GM19452 (cell line): ENCODE results near the gene MTOR.

ENCODE experiments used
- ATAC-seq: cut with Tn5 transposase; IDR thresholded peaks from one replicate; pipeline ENCODE4 v1.9.1; 2021; ENCODE audit not compliant: unreplicated experiment

MTOR gene

GRCh38 chr1:11153184-11153583 is 109.2 kb downstream of the MTOR start:
- ATAC-seq: no peak

GRCh38 chr1:11152755-11153154 is 109.6 kb downstream of the MTOR start:
- ATAC-seq: no peak

DNA sequence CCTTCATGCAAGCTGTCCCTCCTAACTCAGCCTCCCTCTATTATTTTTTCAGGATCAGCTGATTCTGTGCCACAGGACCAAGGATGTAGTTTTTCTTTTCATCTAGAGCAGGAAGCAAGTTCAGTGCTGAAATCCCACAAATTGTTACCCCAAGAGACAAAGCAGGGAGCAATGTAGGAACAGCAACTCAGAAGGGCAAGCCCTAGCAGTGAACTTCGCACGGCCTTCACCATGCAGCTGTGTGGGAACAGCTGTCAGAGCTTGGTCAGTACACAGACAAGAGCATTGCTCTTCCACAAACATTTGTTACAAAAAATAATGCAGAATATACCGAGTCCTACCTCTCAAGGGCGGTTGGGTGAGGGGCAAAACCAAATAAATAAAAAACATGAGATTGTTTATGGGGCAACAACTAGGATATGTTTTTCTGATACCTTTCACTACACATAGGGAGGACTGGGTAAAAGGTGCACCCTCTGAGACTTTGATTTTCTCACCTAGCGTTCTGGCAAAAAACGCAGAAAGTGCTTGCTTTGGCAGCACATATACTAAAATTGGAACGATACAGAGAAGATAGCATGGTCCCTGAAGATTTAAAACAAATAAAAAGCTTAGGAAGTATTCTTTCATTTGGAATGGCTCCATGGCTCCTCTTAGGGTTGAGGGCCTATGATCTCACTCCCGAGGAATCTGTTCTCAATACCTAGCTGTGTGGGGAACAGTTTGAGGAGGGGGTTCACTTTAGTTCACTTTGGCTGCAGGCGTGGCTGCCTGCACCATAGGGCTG is 110.3 kb downstream of the MTOR start:
- ATAC-seq: no peak

GRCh38 chr1:11151114-11151513 is 111.2 kb downstream of the MTOR start:
- ATAC-seq: no peak

- no peak for ATAC-seq
These were observed 112.0 kb downstream of the MTOR start for GRCh38 chr1:11150326-11150725.

DNA sequence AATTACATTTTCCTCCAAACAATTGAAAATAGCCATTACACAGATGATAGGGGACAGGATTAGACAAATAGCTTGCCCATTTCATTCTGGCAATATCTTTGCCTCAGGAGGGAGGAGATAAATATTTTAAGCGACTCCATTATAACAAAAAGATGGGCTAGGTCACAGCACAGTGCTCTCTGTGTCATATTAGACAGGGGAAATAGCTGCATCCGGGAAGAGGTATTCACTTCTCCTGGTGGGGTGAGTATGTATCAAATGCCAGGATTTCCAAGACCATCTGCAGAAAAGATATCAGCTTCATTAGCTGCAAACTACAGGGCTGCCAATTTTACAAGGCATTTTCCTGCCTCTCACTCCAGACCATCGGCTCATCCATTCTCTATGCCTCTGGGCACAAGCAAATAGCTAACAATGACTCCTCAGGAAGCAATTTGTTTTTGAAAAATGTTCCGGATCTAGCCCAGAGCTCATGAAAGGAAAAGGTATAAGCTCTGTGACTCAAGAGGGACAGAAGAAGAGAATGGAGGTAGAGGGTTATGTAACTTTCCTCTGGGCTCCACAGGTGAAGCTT is 115.1 kb downstream of the MTOR start:
- no peak for ATAC-seq

DNA sequence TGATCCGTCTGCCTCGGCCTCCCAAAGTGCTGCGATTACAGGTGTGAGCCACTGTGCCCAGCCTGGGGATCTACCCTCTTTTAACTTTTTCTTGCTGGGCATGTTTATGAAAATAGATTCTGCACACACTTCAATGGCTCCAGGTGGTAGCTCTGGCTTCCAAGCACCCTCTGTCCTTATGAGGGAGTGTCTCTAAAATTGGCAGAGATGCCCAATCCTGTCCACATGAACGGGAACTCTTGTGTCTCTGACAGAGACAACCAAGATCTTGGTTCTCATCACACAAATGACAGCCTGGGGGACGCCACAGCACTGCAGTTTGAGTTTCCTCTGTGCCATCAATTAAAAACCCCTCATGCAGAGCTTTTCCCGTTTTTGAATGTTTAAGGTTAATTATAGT is 116.6 kb downstream of the MTOR start:
- no peak for ATAC-seq

- ATAC-seq: no peak
These were observed 117.6 kb downstream of the MTOR start for GRCh38 chr1:11144570-11145256.

DNA sequence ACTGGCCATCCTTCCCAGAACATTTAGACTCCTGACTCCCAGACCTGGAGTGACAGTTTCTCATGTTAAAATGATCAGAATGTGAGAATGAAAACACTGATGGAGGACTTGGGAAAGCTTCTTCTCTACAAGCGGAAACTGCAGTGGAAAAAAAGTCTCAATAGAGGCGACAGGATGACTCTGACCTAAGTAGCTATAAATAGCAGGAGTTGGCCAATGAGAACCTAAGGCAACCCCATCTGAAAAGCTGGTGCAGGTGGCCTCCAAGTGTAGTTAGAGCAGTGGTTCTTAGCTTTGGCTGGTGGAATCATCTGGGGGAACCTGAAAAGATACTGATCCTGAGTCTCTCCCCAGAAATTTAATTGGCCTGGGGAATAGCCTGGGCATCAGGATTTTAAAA is 118.4 kb downstream of the MTOR start:
- no peak for ATAC-seq

GRCh38 chr1:11143401-11143800 is 119.0 kb downstream of the MTOR start:
- ATAC-seq: no peak

DNA sequence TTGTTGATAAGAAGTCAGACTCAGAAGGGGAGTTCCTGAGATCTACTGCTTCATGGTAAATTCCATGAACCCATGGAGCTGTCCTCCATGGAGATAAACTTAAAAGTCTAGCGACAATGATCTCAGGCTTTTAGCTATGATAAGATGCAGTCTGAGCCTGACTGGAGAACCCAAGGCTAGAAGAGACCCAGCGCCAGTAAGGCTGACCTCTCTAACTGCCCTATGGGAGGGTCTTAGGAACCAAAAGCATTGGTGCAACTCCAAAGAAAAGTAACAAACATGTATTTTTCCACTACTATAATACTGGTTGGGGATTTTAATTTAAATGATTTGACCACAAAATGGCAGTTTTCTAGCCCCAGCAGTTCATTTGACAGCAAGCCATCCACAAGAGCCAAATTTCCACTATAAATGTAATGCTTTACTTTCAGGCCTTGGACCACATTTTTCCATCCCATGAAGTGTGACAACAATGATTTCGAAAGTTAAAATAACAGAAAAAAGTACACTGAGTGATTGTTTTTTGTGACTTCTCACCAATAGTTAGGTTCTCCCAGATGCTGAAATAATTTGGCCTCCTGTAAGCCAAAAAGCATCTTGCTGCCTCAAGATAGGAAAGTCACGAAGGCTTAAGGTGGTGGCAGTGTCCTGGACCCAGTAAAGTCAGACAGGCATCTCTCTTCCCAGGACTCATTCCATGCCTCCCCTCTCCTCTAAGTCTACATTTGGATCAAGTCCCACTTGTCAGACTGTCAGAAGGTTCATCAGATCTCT is 119.5 kb downstream of the MTOR start:
- no peak for ATAC-seq

GRCh38 chr1:11138952-11139351 is 123.4 kb downstream of the MTOR start:
- ATAC-seq: no peak

DNA sequence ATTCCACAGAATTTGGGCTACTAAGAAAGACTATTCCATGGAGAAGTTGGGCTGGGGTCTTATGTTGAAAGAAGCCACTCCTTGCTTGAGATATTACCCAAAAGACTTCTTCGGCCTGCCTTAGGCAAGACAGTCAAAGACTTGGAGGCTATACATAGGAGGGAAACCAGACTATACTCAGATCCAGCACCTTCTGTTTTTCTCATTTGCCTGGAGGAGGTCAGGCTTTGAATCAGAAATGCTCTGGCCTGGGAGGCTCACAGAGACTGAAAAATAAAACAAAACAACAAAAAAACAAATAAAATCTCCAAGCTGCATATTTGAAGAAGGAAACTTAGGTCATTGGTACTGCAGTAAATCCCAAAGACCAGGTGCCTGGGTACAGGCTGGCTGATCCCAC is 124.3 kb downstream of the MTOR start:
- no peak for ATAC-seq

GRCh38 chr1:11134898-11135266 is 127.5 kb downstream of the MTOR start:
- ATAC-seq: no peak

DNA sequence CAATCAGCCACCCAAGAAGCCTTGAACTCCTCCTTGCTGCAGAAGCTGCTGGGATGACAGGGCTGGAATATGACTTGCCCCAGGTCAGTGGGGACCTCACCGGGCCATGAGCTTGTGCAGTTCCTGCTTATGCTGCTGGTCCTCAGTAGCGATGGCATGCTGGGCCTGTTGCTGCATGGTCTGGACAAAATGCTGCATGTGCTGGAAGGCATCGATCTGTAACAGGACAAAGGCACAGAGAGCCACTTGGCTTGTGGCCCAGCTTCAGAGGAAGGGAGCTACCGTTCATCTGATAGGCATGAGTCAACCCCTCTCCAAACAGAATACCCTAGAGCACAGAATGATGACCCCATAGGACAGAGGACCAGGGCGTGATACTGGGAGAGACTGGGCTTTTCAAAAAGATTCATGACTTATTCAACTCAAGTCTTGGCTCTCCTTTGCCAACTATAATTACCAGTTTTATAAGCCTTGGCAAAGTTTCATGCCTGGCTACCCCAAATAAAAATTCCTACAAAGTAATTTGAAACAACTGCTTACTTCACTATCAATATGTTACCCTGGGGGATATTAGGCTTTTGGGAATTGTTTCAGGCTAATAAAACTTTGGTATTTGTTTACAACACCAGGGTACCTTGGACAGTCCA is 128.0 kb downstream of the MTOR start:
- no peak for ATAC-seq

DNA sequence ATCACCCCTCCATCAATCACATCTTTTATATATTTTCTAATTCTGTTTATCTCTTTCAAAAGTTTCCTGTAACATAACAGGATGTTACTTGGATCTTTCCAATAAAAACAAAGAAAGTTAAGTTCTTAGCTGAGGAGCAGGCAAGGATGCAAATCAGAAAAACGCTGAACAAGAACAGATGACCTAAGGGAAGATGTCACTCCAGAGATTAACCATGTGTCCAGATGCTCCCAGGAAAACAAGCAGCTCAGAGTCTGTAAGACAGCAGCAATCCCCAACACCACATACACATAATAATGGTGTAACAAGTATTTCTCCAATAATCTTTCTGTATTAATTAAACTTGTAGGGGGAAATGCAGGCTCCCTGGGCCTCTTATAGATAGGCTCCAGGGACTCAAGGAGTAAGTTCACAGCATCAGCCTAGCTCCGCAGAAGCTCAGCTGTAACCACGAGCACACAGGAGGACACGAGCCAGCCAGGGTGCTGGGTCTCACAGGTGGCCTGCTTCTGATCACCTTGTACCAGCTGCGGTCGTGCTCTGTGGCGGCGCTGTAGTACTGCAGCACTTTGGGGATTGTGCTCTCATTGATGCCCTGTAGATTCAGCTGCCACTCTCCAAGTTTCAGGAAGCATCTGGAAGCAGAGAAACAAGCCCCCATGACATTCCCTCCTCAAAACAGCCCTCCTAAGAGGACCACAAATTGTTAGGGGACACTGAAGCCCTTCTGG is 129.6 kb downstream of the MTOR start:
- no peak for ATAC-seq

DNA sequence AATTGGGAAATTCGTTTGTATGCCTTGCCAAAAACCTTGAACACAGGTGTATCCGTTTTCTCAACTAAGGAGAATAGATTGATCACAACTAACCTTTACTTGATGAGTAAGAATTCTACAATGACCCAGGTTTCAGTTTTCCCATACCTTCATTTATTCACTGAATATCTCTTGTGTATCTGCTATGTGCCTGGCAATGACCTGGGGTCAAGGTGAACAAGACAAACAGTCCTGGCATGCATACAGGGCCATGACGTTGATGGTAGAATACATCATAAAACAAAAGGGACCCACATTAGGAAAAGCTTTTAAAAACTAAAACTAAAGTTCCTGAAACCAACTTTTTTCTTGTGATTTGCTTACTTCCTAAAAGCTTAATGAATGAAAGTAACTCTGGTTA is 130.5 kb downstream of the MTOR start:
- no peak for ATAC-seq

- ATAC-seq: no peak
These were observed 131.9 kb downstream of the MTOR start for GRCh38 chr1:11130406-11130805.

DNA sequence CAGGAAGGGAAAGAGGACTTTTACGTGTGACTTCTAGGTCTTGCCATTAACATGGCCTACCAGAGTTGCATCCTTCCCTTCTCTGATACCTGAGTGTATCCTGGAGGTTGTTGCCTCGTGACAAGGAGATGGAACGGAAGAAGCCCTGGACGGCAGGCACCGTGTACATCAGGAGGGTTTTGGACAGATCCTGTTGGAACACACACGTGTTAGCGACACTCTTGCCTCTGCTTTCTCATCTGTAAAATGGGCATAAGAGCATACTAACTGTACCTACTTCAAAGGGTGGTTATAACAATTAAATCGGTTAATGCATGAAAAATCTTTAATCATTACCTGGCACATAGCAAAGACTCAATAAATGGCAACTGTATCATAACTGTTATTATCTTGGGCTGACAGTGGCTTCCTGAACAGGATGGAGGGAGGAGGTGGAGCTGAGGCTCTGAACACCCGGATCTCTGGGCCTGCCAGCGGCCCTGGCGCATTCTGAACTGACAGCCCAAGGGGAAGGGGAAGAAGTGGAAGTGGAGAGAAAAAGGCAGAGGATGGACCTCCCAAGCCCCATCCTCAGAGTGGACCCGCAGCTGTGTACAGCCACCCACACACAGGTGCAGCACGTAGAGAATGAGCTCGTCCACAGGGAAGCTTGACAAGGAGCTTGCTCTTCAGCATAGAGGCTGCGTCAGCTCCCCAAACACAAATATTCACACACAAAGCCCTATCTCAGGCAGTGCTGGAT is 132.5 kb downstream of the MTOR start:
- ATAC-seq: no peak

DNA sequence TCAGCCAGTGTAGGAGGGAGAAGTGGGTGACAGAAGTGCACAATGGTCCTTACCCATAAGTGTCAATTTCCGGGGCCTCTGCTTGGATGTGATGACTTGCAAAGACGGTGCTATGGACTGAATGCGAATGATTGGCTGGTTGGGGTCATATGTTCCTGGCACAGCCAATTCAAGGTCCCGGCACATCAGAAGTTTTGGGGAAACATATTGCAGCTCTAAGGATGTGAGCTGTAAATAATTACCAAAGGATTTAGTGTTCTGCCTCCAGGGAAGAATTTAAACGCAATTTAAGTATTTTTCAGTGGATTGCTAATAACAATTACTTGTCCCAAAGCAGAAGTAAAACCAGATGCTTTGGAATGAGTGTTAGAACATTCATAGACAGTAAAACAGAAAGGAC is 135.8 kb downstream of the MTOR start:
- no peak for ATAC-seq
